Measurements from ENCODE around the gene MMP15. TPM values are rescaled to one million over a fixed set of nuclear protein-coding genes. Genes with fewer than 3 reads are reported as not detected.

MMP15 gene
- total RNA-seq, 1 experiment from 2014 or later = 4.5 TPM

DNA sequence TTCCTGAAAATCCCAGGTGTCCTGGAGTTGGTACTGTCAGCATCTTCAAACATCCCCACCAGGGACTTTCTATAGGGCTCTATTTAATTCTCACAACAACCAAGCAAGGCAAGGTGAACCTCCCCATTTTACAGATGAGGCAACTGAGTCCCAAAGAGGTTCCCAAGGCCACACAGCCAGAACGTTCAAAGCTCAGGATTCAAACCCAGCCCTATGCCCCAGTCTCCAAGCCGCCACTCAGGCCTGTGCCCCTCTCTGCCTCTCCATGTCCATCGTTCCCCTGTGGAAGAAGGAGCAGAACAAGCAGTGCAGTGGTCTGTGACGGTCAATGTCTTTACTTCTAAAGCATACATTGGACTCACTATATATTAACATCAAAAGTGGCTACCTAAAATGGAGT, 31.2 kb upstream of the MMP15 start:
- BruUV-seq (replicated peaks) = no TSS peak
- ChIA-PET CTCF (no interaction called here), POLR2A (ENCODE audit: low non-redundant PET) (no interaction called here)
- intact Hi-C loops (cut with micrococcal nuclease; ENCODE audit: unreplicated experiment) = no loop called here
- H3K27me3 ChIP-seq (replicated peaks; ENCODE audit: insufficient read depth, low read depth, low read length, poor library complexity) = no peaks in the 10 kb centered on the region
- H3K9me3 ChIP-seq (ENCODE audit: low read depth, low read length, poor library complexity, severe bottlenecking) = no peaks in the 10 kb centered on the region
- no peak overlapping the region for H3K4me3 ChIP-seq (ENCODE audit: low read depth, low read length, poor library complexity, severe bottlenecking)
- H3K27ac ChIP-seq (ENCODE audit: low read depth, low read length, poor library complexity, severe bottlenecking) = no peak overlapping the region
- H3K36me3 ChIP-seq (ENCODE audit: insufficient read depth, low read length, poor library complexity, severe bottlenecking) = peaks cover 4% of the 10 kb centered on the region
- TF ChIP-seq EZH2 (IDR thresholded peaks at IDR 0.05; ENCODE audit: borderline replicate concordance, low read depth, low read length, poor library complexity, severe bottlenecking) = no peak
- TF ChIP-seq, protein P1, sequence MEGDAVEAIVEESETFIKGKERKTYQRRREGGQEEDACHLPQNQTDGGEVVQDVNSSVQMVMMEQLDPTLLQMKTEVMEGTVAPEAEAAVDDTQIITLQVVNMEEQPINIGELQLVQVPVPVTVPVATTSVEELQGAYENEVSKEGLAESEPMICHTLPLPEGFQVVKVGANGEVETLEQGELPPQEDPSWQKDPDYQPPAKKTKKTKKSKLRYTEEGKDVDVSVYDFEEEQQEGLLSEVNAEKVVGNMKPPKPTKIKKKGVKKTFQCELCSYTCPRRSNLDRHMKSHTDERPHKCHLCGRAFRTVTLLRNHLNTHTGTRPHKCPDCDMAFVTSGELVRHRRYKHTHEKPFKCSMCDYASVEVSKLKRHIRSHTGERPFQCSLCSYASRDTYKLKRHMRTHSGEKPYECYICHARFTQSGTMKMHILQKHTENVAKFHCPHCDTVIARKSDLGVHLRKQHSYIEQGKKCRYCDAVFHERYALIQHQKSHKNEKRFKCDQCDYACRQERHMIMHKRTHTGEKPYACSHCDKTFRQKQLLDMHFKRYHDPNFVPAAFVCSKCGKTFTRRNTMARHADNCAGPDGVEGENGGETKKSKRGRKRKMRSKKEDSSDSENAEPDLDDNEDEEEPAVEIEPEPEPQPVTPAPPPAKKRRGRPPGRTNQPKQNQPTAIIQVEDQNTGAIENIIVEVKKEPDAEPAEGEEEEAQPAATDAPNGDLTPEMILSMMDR (conservative IDR thresholded peaks at IDR 0.05; ENCODE audit: low read depth, low read length) = no peak
- DNase-seq (ENCODE audit: low spot score) = no peak
- peaks cover 20% of the 10 kb centered on the region for H3K4me1 ChIP-seq (ENCODE audit: insufficient read depth, low read length, poor library complexity, severe bottlenecking)

DNA sequence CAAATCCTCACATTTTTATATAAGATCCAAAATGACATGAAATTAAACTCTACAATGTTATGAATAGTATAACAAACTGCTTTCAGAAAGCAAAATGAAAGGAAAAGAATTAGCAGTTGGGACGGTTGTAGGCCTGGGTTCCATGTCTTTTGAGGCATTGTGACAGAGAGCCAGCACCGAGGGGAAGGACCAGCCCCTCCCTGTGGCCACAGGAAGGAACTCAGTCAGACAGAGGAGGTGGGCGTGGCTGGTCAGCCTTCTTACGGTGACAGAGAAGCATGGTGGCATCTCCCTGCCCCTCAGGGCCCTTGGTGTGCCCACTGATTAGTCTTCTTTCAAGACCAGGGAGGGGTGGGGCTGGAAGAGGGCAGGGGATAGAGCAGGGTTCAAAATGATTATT, 30.8 kb upstream of the MMP15 start:
- Histone ChIP-seq H3K9me3 (ENCODE audit: low read depth, low read length, poor library complexity, severe bottlenecking) (no peaks in the 10 kb centered on the region), H3K27me3 (replicated peaks; ENCODE audit: insufficient read depth, low read depth, low read length, poor library complexity) (no peaks in the 10 kb centered on the region), H3K27ac (ENCODE audit: low read depth, low read length, poor library complexity, severe bottlenecking) (no peak overlapping the region), H3K36me3 (ENCODE audit: insufficient read depth, low read length, poor library complexity, severe bottlenecking) (peaks cover 4% of the 10 kb centered on the region), H3K4me3 (ENCODE audit: low read depth, low read length, poor library complexity, severe bottlenecking) (no peak overlapping the region), H3K4me1 (ENCODE audit: insufficient read depth, low read length, poor library complexity, severe bottlenecking) (peaks cover 23% of the 10 kb centered on the region)
- no TSS peak for BruUV-seq (replicated peaks)
- ChIA-PET POLR2A (ENCODE audit: low non-redundant PET) (no interaction called here), CTCF (no interaction called here)
- intact Hi-C loops (cut with micrococcal nuclease; ENCODE audit: unreplicated experiment) = no loop called here
- TF ChIP-seq, protein P1 (conservative IDR thresholded peaks at IDR 0.05; ENCODE audit: low read depth, low read length) = peak; percentile 62
- TF ChIP-seq EZH2 (IDR thresholded peaks at IDR 0.05; ENCODE audit: borderline replicate concordance, low read depth, low read length, poor library complexity, severe bottlenecking) = no peak
- DNase-seq (ENCODE audit: low spot score) = peak; percentile 76

DNA sequence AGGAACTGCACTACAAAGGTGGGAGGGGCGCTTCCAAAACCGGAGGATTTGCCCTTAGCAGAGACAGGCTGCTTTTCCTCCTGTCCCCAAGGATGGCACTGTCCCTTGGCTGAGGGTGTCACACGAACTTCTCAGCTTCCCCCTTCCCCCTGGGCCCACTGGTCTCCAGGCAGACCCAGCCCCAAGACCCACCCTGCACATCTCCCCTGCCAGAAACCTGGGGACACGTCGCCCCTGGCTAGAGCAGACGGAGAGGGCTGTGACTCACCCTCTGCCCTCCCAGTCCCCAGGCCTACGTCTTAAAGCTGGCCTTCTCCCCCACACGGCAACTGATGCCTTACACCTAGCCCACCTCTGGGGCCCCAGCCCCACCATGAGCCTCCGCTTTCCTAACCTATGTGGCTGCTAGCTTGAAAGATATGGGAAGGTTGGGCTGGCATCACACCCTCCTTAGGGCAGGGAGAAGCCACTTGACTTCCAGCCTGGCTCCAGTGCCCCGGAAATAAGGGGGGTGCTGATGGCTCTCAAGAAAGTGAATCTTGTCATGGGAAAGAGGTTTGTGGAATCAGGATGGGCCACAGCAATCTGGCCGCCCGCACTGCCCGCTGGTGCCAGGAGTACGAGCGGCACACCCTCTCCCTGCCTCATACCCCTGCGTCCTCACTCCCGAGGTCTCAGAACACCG, 29.7 kb upstream of the MMP15 start:
- Histone ChIP-seq H3K27ac (ENCODE audit: low read depth, low read length, poor library complexity, severe bottlenecking) (no peak overlapping the region), H3K36me3 (ENCODE audit: insufficient read depth, low read length, poor library complexity, severe bottlenecking) (peaks cover 4% of the 10 kb centered on the region), H3K9me3 (ENCODE audit: low read depth, low read length, poor library complexity, severe bottlenecking) (no peaks in the 10 kb centered on the region), H3K27me3 (replicated peaks; ENCODE audit: insufficient read depth, low read depth, low read length, poor library complexity) (no peaks in the 10 kb centered on the region), H3K4me1 (ENCODE audit: insufficient read depth, low read length, poor library complexity, severe bottlenecking) (peaks cover 23% of the 10 kb centered on the region), H3K4me3 (ENCODE audit: low read depth, low read length, poor library complexity, severe bottlenecking) (no peak overlapping the region)
- BruUV-seq (replicated peaks) = no TSS peak
- POLR2A ChIA-PET (ENCODE audit: low non-redundant PET) = no interaction called here
- TF ChIP-seq, protein P1 (conservative IDR thresholded peaks at IDR 0.05; ENCODE audit: low read depth, low read length) = no peak
- no peak for TF ChIP-seq EZH2 (IDR thresholded peaks at IDR 0.05; ENCODE audit: borderline replicate concordance, low read depth, low read length, poor library complexity, severe bottlenecking)
- intact Hi-C loops (cut with micrococcal nuclease; ENCODE audit: unreplicated experiment) = no loop called here
- DNase-seq (ENCODE audit: low spot score) = no peak
- CTCF ChIA-PET = no interaction called here
